Measurements from ENCODE around the gene MOV10L1. TPM values are rescaled to one million over a fixed set of nuclear protein-coding genes. Genes with fewer than 3 reads are reported as not detected.
A peak's percentile ranks its signal among the peaks of the same experiment; 100 is the strongest.

MOV10L1 gene
- total RNA-seq, result under 1 TPM in 1 of 2 experiments, not detected in 1; 0.11 TPM

GRCh38 chr22:50089682-50090411 is at the start of gene MOV10L1:
Gene MOV10L1, plus strand, starts transcription at chr22:50090006. Its CDS starts 83 bp downstream, at chr22:50090089.
- peaks cover 21% of the 10 kb centered on the region for H3K27me3 Mint-ChIP-seq
- ATAC-seq, result no peak
- peaks cover 4% of the 10 kb centered on the region for H3K36me3 Mint-ChIP-seq (ENCODE audit: low read depth)
- POLR2A ChIA-PET, result no interaction called here
- H3K27ac Mint-ChIP-seq, result no peak within 1 kb of the TSS
- CTCF ChIA-PET, result interaction anchor here (1.1 to 1.2 kb wide), 2 partner anchors 10 to 60 kb away, joined by 3 to 4 read pairs; no protein-coding TSS in a partner anchor
- peaks cover 11% of the 10 kb centered on the region for H3K9me3 Mint-ChIP-seq (ENCODE audit: low read depth)
- intact Hi-C loops (cut with DNase I, micrococcal nuclease), result no loop called here
- H3K4me1 Mint-ChIP-seq, result peaks cover 10% of the 10 kb centered on the region
- H3K4me3 Mint-ChIP-seq, result no peak within 1 kb of the TSS
- peak; percentile 58 for DNase-seq

- no peak for ATAC-seq
- Mint-ChIP-seq H3K36me3 (ENCODE audit: low read depth) (no peaks in the 10 kb centered on the region), H3K27me3 (peaks cover 17% of the 10 kb centered on the region), H3K9me3 (ENCODE audit: low read depth) (peaks cover 3% of the 10 kb centered on the region), H3K27ac (no peak overlapping the region), H3K4me1 (peaks cover 7% of the 10 kb centered on the region), H3K4me3 (no peak overlapping the region)
- DNase-seq, result no peak
- ChIA-PET CTCF (no interaction called here), POLR2A (no interaction called here)
- intact Hi-C loops (cut with DNase I, micrococcal nuclease), result no loop called here
Measured at GRCh38 chr22:50040717-50041116, 49.1 kb upstream of the MOV10L1 start.

GRCh38 chr22:50041361-50042065 is 48.3 kb upstream of the MOV10L1 start:
- Mint-ChIP-seq H3K4me1 (peaks cover 7% of the 10 kb centered on the region), H3K4me3 (no peak overlapping the region), H3K36me3 (ENCODE audit: low read depth) (no peaks in the 10 kb centered on the region), H3K27me3 (peaks cover 17% of the 10 kb centered on the region), H3K9me3 (ENCODE audit: low read depth) (peaks cover 3% of the 10 kb centered on the region), H3K27ac (no peak overlapping the region)
- no peak for ATAC-seq
- ChIA-PET CTCF (no interaction called here), POLR2A (interaction anchor here (0.5 kb wide), 1 partner anchor 11 kb away, joined by 3 read pairs; no protein-coding TSS in a partner anchor)
- no peak for DNase-seq
- intact Hi-C loops (cut with DNase I, micrococcal nuclease), result no loop called here

GRCh38 chr22:50044485-50045118 is 45.2 kb upstream of the MOV10L1 start:
- CTCF ChIA-PET, result no interaction called here
- no peak for ATAC-seq
- H3K9me3 Mint-ChIP-seq (ENCODE audit: low read depth), result no peaks in the 10 kb centered on the region

GRCh38 chr22:50045211-50046018 is 44.4 kb upstream of the MOV10L1 start:
- intact Hi-C loops (cut with DNase I, micrococcal nuclease), result no loop called here
- H3K36me3 Mint-ChIP-seq (ENCODE audit: low read depth), result no peaks in the 10 kb centered on the region
- H3K4me3 Mint-ChIP-seq, result no peak overlapping the region
- no peaks in the 10 kb centered on the region for H3K9me3 Mint-ChIP-seq (ENCODE audit: low read depth)
- H3K4me1 Mint-ChIP-seq, result peaks cover 7% of the 10 kb centered on the region
- CTCF ChIA-PET, result no interaction called here
- no peak for DNase-seq
- no peak for ATAC-seq
- peaks cover 17% of the 10 kb centered on the region for H3K27me3 Mint-ChIP-seq
- POLR2A ChIA-PET, result no interaction called here
- H3K27ac Mint-ChIP-seq, result no peak overlapping the region

More at GRCh38 chr22:50044485-50045118, 45.2 kb upstream of the MOV10L1 start:
- POLR2A ChIA-PET, result no interaction called here
- H3K4me1 Mint-ChIP-seq, result peaks cover 7% of the 10 kb centered on the region
- peaks cover 17% of the 10 kb centered on the region for H3K27me3 Mint-ChIP-seq
- intact Hi-C loops (cut with DNase I, micrococcal nuclease), result no loop called here
- no peak overlapping the region for H3K27ac Mint-ChIP-seq
- DNase-seq, result no peak
- no peaks in the 10 kb centered on the region for H3K36me3 Mint-ChIP-seq (ENCODE audit: low read depth)
- H3K4me3 Mint-ChIP-seq, result no peak overlapping the region

GRCh38 chr22:50046019-50046415 is 43.8 kb upstream of the MOV10L1 start:
- CTCF ChIA-PET, result no interaction called here
- no peaks in the 10 kb centered on the region for H3K9me3 Mint-ChIP-seq (ENCODE audit: low read depth)
- H3K27me3 Mint-ChIP-seq, result peaks cover 17% of the 10 kb centered on the region
- intact Hi-C loops (cut with DNase I, micrococcal nuclease), result no loop called here
- no peak overlapping the region for H3K4me3 Mint-ChIP-seq
- no peak for DNase-seq
- no peaks in the 10 kb centered on the region for H3K36me3 Mint-ChIP-seq (ENCODE audit: low read depth)
- no peak overlapping the region for H3K27ac Mint-ChIP-seq
- no peak for ATAC-seq
- peaks cover 7% of the 10 kb centered on the region for H3K4me1 Mint-ChIP-seq
- POLR2A ChIA-PET, result no interaction called here

GRCh38 chr22:50046481-50047245 is 43.1 kb upstream of the MOV10L1 start:
- no peaks in the 10 kb centered on the region for H3K9me3 Mint-ChIP-seq (ENCODE audit: low read depth)
- DNase-seq (no peak), ATAC-seq (no peak)
- H3K4me1 Mint-ChIP-seq, result peaks cover 7% of the 10 kb centered on the region
- POLR2A ChIA-PET, result no interaction called here
- H3K27ac Mint-ChIP-seq, result no peak overlapping the region
- CTCF ChIA-PET, result no interaction called here
- peaks cover 17% of the 10 kb centered on the region for H3K27me3 Mint-ChIP-seq
- no peak overlapping the region for H3K4me3 Mint-ChIP-seq
- H3K36me3 Mint-ChIP-seq (ENCODE audit: low read depth), result no peaks in the 10 kb centered on the region
- intact Hi-C loops (cut with DNase I, micrococcal nuclease), result no loop called here

- H3K4me3 Mint-ChIP-seq, result no peak overlapping the region
- ATAC-seq (no peak), DNase-seq (no peak)
- ChIA-PET CTCF (no interaction called here), POLR2A (no interaction called here)
- H3K27ac Mint-ChIP-seq, result no peak overlapping the region
- H3K4me1 Mint-ChIP-seq, result peaks cover 7% of the 10 kb centered on the region
- peaks cover 17% of the 10 kb centered on the region for H3K27me3 Mint-ChIP-seq
- H3K36me3 Mint-ChIP-seq (ENCODE audit: low read depth), result no peaks in the 10 kb centered on the region
- intact Hi-C loops (cut with DNase I, micrococcal nuclease), result no loop called here
- H3K9me3 Mint-ChIP-seq (ENCODE audit: low read depth), result no peaks in the 10 kb centered on the region
Measured at GRCh38 chr22:50047346-50047745, 42.5 kb upstream of the MOV10L1 start.

- Mint-ChIP-seq H3K9me3 (ENCODE audit: low read depth) (no peaks in the 10 kb centered on the region), H3K4me3 (no peak overlapping the region), H3K4me1 (peaks cover 7% of the 10 kb centered on the region), H3K27ac (no peak overlapping the region), H3K27me3 (peaks cover 11% of the 10 kb centered on the region), H3K36me3 (ENCODE audit: low read depth) (no peaks in the 10 kb centered on the region)
- intact Hi-C loops (cut with DNase I, micrococcal nuclease), result no loop called here
- ATAC-seq (no peak), DNase-seq (no peak)
- POLR2A ChIA-PET, result no interaction called here
- CTCF ChIA-PET, result no interaction called here
Measured at GRCh38 chr22:50048061-50048765, 41.6 kb upstream of the MOV10L1 start.

GRCh38 chr22:50048836-50049235 is 41.0 kb upstream of the MOV10L1 start:
- H3K9me3 Mint-ChIP-seq (ENCODE audit: low read depth), result peaks cover 4% of the 10 kb centered on the region
- H3K27me3 Mint-ChIP-seq, result peaks cover 5% of the 10 kb centered on the region
- POLR2A ChIA-PET, result no interaction called here
- no peak for ATAC-seq
- DNase-seq, result no peak
- H3K36me3 Mint-ChIP-seq (ENCODE audit: low read depth), result no peaks in the 10 kb centered on the region
- H3K27ac Mint-ChIP-seq, result no peak overlapping the region
- CTCF ChIA-PET, result no interaction called here
- no peak overlapping the region for H3K4me3 Mint-ChIP-seq
- intact Hi-C loops (cut with DNase I, micrococcal nuclease), result no loop called here
- peaks cover 7% of the 10 kb centered on the region for H3K4me1 Mint-ChIP-seq

All from activated CD4-positive, alpha-beta T cell treated with anti-CD3 and anti-CD28 coated beads for 36 hours (primary cell).